Fibroblast of skin of left quadriceps (primary cell): ENCODE measurements around the gene NAB2.
"Not testable (repeated sequence)": the region's sequence is repeated elsewhere in the genome, so short reads cannot be mapped to it uniquely, and the experiment has no call there.

ENCODE experiments used
- DNase-seq, 2 experiments: peaks; one replicate each; pipeline ENCODE4 v3.0.0-alpha.2; 2013; ENCODE audit warnings: low read depth in 2 of 2

Gene NAB2

GRCh38 chr12:57111031-57111734 lies 22.3 kb downstream of the NAB2 start, which contains the start of gene STAT6:
Gene STAT6 (minus strand): TSS chr12:57111362. CDS start chr12:57108278, 3,084 bp downstream.
- DNase-seq: peak in 1 of 2 experiments; percentile 62

GRCh38 chr12:57112492-57113294 lies 23.8 kb downstream of the NAB2 start:
- no peak for DNase-seq

- DNase-seq: no peak
These were observed 27.8 kb downstream of the NAB2 start for GRCh38 chr12:57116580-57117281.

- no peak for DNase-seq
These were observed 29.9 kb downstream of the NAB2 start for GRCh38 chr12:57118711-57119271.

GRCh38 chr12:57119294-57120085 lies 30.6 kb downstream of the NAB2 start:
- no peak for DNase-seq

- not testable (repeated sequence) for DNase-seq
These were observed 31.8 kb downstream of the NAB2 start for GRCh38 chr12:57120718-57121117.

GRCh38 chr12:57123813-57124212 lies 34.9 kb downstream of the NAB2 start:
- DNase-seq: no peak

GRCh38 chr12:57124261-57124877 lies 35.5 kb downstream of the NAB2 start:
- no peak for DNase-seq

- DNase-seq: no peak
These were observed 37.1 kb downstream of the NAB2 start for GRCh38 chr12:57126061-57126460.

- no peak for DNase-seq
These were observed 37.6 kb downstream of the NAB2 start for GRCh38 chr12:57126561-57126960.

- DNase-seq: no peak
These were observed 38.3 kb downstream of the NAB2 start for GRCh38 chr12:57127101-57127725.

- DNase-seq: peak in 1 of 2 experiments; percentile 64
These were observed 39.0 kb downstream of the NAB2 start, which contains the start of gene LRP1 for GRCh38 chr12:57127726-57128518. Gene LRP1 (plus strand): TSS chr12:57128483. CDS start chr12:57128965, 482 bp downstream.

GRCh38 chr12:57128519-57129247 lies 39.8 kb downstream of the NAB2 start:
- DNase-seq: no peak

- DNase-seq: no peak
These were observed 40.5 kb downstream of the NAB2 start for GRCh38 chr12:57129321-57129842.

GRCh38 chr12:57129889-57130288 lies 41.0 kb downstream of the NAB2 start:
- DNase-seq: no peak

- no peak for DNase-seq
These were observed 42.0 kb downstream of the NAB2 start for GRCh38 chr12:57130941-57131340.

GRCh38 chr12:57131896-57132744 lies 43.2 kb downstream of the NAB2 start:
- DNase-seq: no peak
